Neuronal stem cell (in vitro differentiated cells): Measurements from ENCODE around the gene FGFR2.

Experiments used
- DNase-seq: peaks from one replicate; pipeline ENCODE4 v3.0.0-alpha.2; 2013; ENCODE audit warnings: low spot score
- H2AFZ ChIP-seq: one replicate; pipeline ENCODE4 v1.6.1; 2013; ENCODE audit warnings: mild to moderate bottlenecking, low read length, inconsistent platforms
- H2AK5ac ChIP-seq: 2 replicates; pipeline ENCODE4 v1.6.1; 2013; ENCODE audit warnings: low read depth, mild to moderate bottlenecking, inconsistent platforms, low read length, moderate library complexity, mixed read lengths
- H2BK120ac ChIP-seq: 2 replicates; pipeline ENCODE4 v1.6.1; 2013; ENCODE audit warnings: low read depth, mild to moderate bottlenecking, inconsistent platforms, low read length, moderate library complexity, mixed read lengths
- H2BK12ac ChIP-seq: one replicate; pipeline ENCODE4 v1.6.1; 2013; ENCODE audit warnings: low read length, inconsistent platforms
- H2BK15ac ChIP-seq: 2 replicates; pipeline ENCODE4 v1.6.1; 2013; ENCODE audit warnings: mild to moderate bottlenecking, low read length, inconsistent platforms, mixed read lengths
- H2BK5ac ChIP-seq: one replicate; pipeline ENCODE4 v1.6.1; 2013; ENCODE audit warnings: inconsistent platforms, mild to moderate bottlenecking, low read length, moderate library complexity
- H3K14ac ChIP-seq: one replicate; pipeline ENCODE4 v1.6.1; 2013; ENCODE audit warnings: low read length, inconsistent platforms
- H3K18ac ChIP-seq: 2 replicates; pipeline ENCODE4 v1.6.1; 2013; ENCODE audit warnings: low read length, inconsistent platforms
- H3K23ac ChIP-seq: 2 replicates; pipeline ENCODE4 v1.6.1; 2013; ENCODE audit warnings: low read depth, mild to moderate bottlenecking, mixed read lengths, low read length, inconsistent platforms; ENCODE audit not compliant: poor library complexity
- H3K27ac ChIP-seq: replicated peaks from 3 replicates; pipeline ENCODE4 v1.5.1; 2013; ENCODE audit warnings: low read length, inconsistent platforms
- H3K27me3 ChIP-seq, 3 experiments: 2 replicates each; pipeline ENCODE4 v1.6.1; 2013; ENCODE audit warnings: low read length in 3 of 3, mild to moderate bottlenecking in 2 of 3, inconsistent platforms in 1 of 3, low read depth in 1 of 3, mixed read lengths in 1 of 3, moderate library complexity in 1 of 3; ENCODE audit not compliant: control insufficient read depth in 3 of 3, insufficient read depth in 3 of 3
- H3K36me3 ChIP-seq, 2 donors: replicated peaks in 1 of 2; 2 replicates each; pipeline ENCODE4 v1.6.1; 2013; ENCODE audit warnings: low read length in 2 of 2; ENCODE audit not compliant: control insufficient read depth in 2 of 2, insufficient read depth in 2 of 2
- H3K4ac ChIP-seq: 2 replicates; pipeline ENCODE4 v1.6.1; 2013; ENCODE audit warnings: inconsistent platforms, mild to moderate bottlenecking, low read length, moderate library complexity
- H3K4me1 ChIP-seq, 2 donors: 1 replicate in 1 of 2; 2 replicates in 1 of 2; pipeline ENCODE4 v1.6.1; 2013; ENCODE audit warnings: low read length in 2 of 2, low read depth in 1 of 2; ENCODE audit not compliant: control insufficient read depth in 2 of 2, insufficient read depth in 1 of 2
- H3K4me2 ChIP-seq: one replicate; pipeline ENCODE4 v1.6.1; 2013; ENCODE audit warnings: mild to moderate bottlenecking, low read length, inconsistent platforms; ENCODE audit not compliant: insufficient read depth, poor library complexity, severe bottlenecking
- H3K4me3 ChIP-seq, 2 donors: 2 replicates each; pipeline ENCODE4 v1.5.1; 2013; ENCODE audit warnings: low read length in 2 of 2, mild to moderate bottlenecking in 2 of 2, inconsistent platforms in 1 of 2, moderate library complexity in 1 of 2
- H3K79me1 ChIP-seq: one replicate; pipeline ENCODE4 v1.6.1; 2013; ENCODE audit warnings: low read depth, mild to moderate bottlenecking, inconsistent platforms, low read length, moderate library complexity
- H3K9ac ChIP-seq: one replicate; pipeline ENCODE4 v1.6.1; 2013; ENCODE audit warnings: mild to moderate bottlenecking, low read depth, low read length, inconsistent platforms; ENCODE audit not compliant: poor library complexity
- H3K9me3 ChIP-seq, 2 donors: replicated peaks in 1 of 2; 2 replicates each; pipeline versions ENCODE3 to v1.6.1; 2013; ENCODE audit warnings: low read length in 2 of 2, mild to moderate bottlenecking in 2 of 2, inconsistent platforms in 1 of 2, low read depth in 1 of 2, mixed read lengths in 1 of 2, moderate library complexity in 1 of 2; ENCODE audit not compliant: control insufficient read depth in 2 of 2, insufficient read depth in 1 of 2
- H4K8ac ChIP-seq: one replicate; pipeline ENCODE4 v1.6.1; 2013; ENCODE audit warnings: low read depth, mild to moderate bottlenecking, inconsistent platforms, low read length, moderate library complexity
- H4K91ac ChIP-seq: one replicate; pipeline ENCODE4 v1.6.1; 2013; ENCODE audit warnings: low read length, low read depth, mild to moderate bottlenecking, inconsistent platforms; ENCODE audit not compliant: poor library complexity
- whole genome bisulfite sequencing, 2 donors: extraction: QIAGEN DNeasy Blood & Tissue Kit; methylation state at CpG; one replicate each; pipeline ENCODE4 v1.1.7; 2013; ENCODE audit warnings: missing lambda C conversion rate in 2 of 2, mixed read lengths in 1 of 2; ENCODE audit not compliant: insufficient read length in 2 of 2, insufficient replicate concordance in 1 of 2; ENCODE audit errors: extremely low coverage in 2 of 2; 5-methylcytosine and 5-hydroxymethylcytosine counted together

FGFR2 gene

GRCh38 chr10:121595806-121596688 is 2.2 kb downstream of the FGFR2 start:
- Histone ChIP-seq H3K14ac (no peak overlapping the region), H3K18ac (peak overlapping the region; percentile 0), H4K91ac (no peak overlapping the region), H3K9ac (no peak overlapping the region), H3K4me2 (peak overlapping the region; percentile 92), H2BK12ac (no peak overlapping the region), H3K27me3 (peaks cover 0 to 31% (median 13%) of the 10 kb centered on the region in 3 experiments), H2AK5ac (no peak overlapping the region), H3K9me3 (peaks cover 0 to 4% of the 10 kb centered on the region in 2 donors), H2BK15ac (peak overlapping the region; percentile 6), H2BK120ac (no peak overlapping the region), H2AFZ (peak overlapping the region; percentile 96), H3K23ac (no peak overlapping the region), H3K79me1 (no peaks in the 10 kb centered on the region), H3K36me3 (peaks cover 5 to 13% of the 10 kb centered on the region in 2 donors), H3K27ac (peak overlapping the region; percentile 10), H3K4me3 (peak overlapping the region; percentile 68), H3K4me1 (peaks cover 16 to 30% of the 10 kb centered on the region in 2 donors), H2BK5ac (no peak overlapping the region), H4K8ac (no peak overlapping the region), H3K4ac (no peak overlapping the region)
- no CpG with 5 or more reads among the region's 28 CpGs for WGBS, 2 donors
- DNase-seq, result peak; percentile 63

- H4K8ac ChIP-seq, result no peak overlapping the region
- H2BK120ac ChIP-seq, result no peak overlapping the region
- H3K9ac ChIP-seq, result no peak overlapping the region
- no peak overlapping the region for H2BK15ac ChIP-seq
- H3K4me2 ChIP-seq, result peak overlapping the region; percentile 92
- no peak overlapping the region for H3K23ac ChIP-seq
- no peaks in the 10 kb centered on the region for H3K79me1 ChIP-seq
- H2BK5ac ChIP-seq, result no peak overlapping the region
- H4K91ac ChIP-seq, result no peak overlapping the region
- H3K27me3 ChIP-seq, result peaks cover 0 to 31% (median 11%) of the 10 kb centered on the region in 3 experiments
- H2BK12ac ChIP-seq, result no peak overlapping the region
- WGBS, 2 donors, result no CpG with 5 or more reads among the region's 11 CpGs
- H3K4me3 ChIP-seq, result peak overlapping the region in 1 of 2 donors; percentile 68
- no peak overlapping the region for H3K14ac ChIP-seq
- H3K4ac ChIP-seq, result no peak overlapping the region
- H3K9me3 ChIP-seq, result peaks cover 0 to 4% of the 10 kb centered on the region in 2 donors
- no peak overlapping the region for H2AK5ac ChIP-seq
- peak overlapping the region; percentile 96 for H2AFZ ChIP-seq
- H3K18ac ChIP-seq, result no peak overlapping the region
- H3K36me3 ChIP-seq, result peaks cover 5 to 13% of the 10 kb centered on the region in 2 donors
- DNase-seq, result no peak
- H3K4me1 ChIP-seq, result peaks cover 13 to 29% of the 10 kb centered on the region in 2 donors
- no peak overlapping the region for H3K27ac ChIP-seq
Observed at GRCh38 chr10:121595351-121595805, 2.9 kb downstream of the FGFR2 start.

GRCh38 chr10:121594623-121595350 is 3.5 kb downstream of the FGFR2 start:
- H3K27ac ChIP-seq, result no peak overlapping the region
- no peak overlapping the region for H2BK12ac ChIP-seq
- no peak overlapping the region for H2AK5ac ChIP-seq
- no peak overlapping the region for H2AFZ ChIP-seq
- no CpG with 5 or more reads among the region's 5 CpGs for WGBS, 2 donors
- H3K18ac ChIP-seq, result no peak overlapping the region
- no peak overlapping the region for H2BK5ac ChIP-seq
- peaks cover 5 to 13% of the 10 kb centered on the region in 2 donors for H3K36me3 ChIP-seq
- no peak overlapping the region for H3K4me2 ChIP-seq
- H3K9ac ChIP-seq, result no peak overlapping the region
- H3K4ac ChIP-seq, result no peak overlapping the region
- H3K4me1 ChIP-seq, result peaks cover 10 to 23% of the 10 kb centered on the region in 2 donors
- H4K8ac ChIP-seq, result no peak overlapping the region
- H3K27me3 ChIP-seq, result peaks cover 0 to 28% (median 7%) of the 10 kb centered on the region in 3 experiments
- H3K9me3 ChIP-seq, result peaks cover 0 to 4% of the 10 kb centered on the region in 2 donors
- H4K91ac ChIP-seq, result no peak overlapping the region
- no peak overlapping the region for H2BK120ac ChIP-seq
- no peak overlapping the region for H3K23ac ChIP-seq
- no peak overlapping the region for H3K14ac ChIP-seq
- no peaks in the 10 kb centered on the region for H3K79me1 ChIP-seq
- no peak for DNase-seq
- H3K4me3 ChIP-seq, result no peak overlapping the region
- H2BK15ac ChIP-seq, result no peak overlapping the region

- Histone ChIP-seq H2BK120ac (no peak overlapping the region), H3K4me3 (no peak overlapping the region), H3K27ac (no peak overlapping the region), H3K9ac (no peak overlapping the region), H3K4ac (no peak overlapping the region), H2BK5ac (no peak overlapping the region), H3K36me3 (peaks cover 5 to 13% of the 10 kb centered on the region in 2 donors), H4K8ac (no peak overlapping the region), H3K27me3 (peaks cover 0 to 27% (median under 1%) of the 10 kb centered on the region in 3 experiments), H4K91ac (no peak overlapping the region), H2BK12ac (no peak overlapping the region), H3K4me2 (no peak overlapping the region), H3K4me1 (peaks cover 10 to 22% of the 10 kb centered on the region in 2 donors), H2BK15ac (no peak overlapping the region), H3K23ac (no peak overlapping the region), H2AK5ac (no peak overlapping the region), H3K14ac (no peak overlapping the region), H2AFZ (no peak overlapping the region), H3K9me3 (peaks cover 0 to 4% of the 10 kb centered on the region in 2 donors), H3K18ac (no peak overlapping the region), H3K79me1 (no peaks in the 10 kb centered on the region)
- DNase-seq, result no peak
- no CpG with 5 or more reads among the region's 8 CpGs for WGBS, 2 donors
Observed at GRCh38 chr10:121594076-121594475, 4.2 kb downstream of the FGFR2 start.
